Psoas muscle (tissue), 8 donors: ENCODE measurements around the gene RHO. TPM values are rescaled to one million over a fixed set of nuclear protein-coding genes. Genes with fewer than 3 reads are reported as not detected.
A peak's percentile ranks its signal among the peaks of the same experiment; 100 is the strongest.
"Not testable (repeated sequence)": the region's sequence is repeated elsewhere in the genome, so short reads cannot be mapped to it uniquely, and the experiment has no call there.

ENCODE experiments used
- ATAC-seq, 4 donors: fragments of 200-7000 bp; cut with Tn5 transposase; one replicate each; pipeline ENCODE4 v1.9.1; 2020; ENCODE audit warnings: moderate library complexity in 3 of 4, mild to moderate bottlenecking in 2 of 4
- DNase-seq, 2 donors: peaks; one replicate each; pipeline ENCODE4 v3.0.0-alpha.2; 2020
- H3K27ac ChIP-seq: fragments of 200-600 bp; one replicate; pipeline ENCODE4 v1.8.0; 2022
- H3K27me3 ChIP-seq, 3 donors: fragments of 200-600 bp in 1 of 3; one replicate each; pipeline versions ENCODE4 v1.6.1 to v1.8.0; 2013 to 2022; ENCODE audit warnings: low read length in 2 of 3, mild to moderate bottlenecking in 2 of 3, moderate library complexity in 1 of 3; ENCODE audit not compliant: insufficient read depth in 3 of 3
- H3K36me3 ChIP-seq, 2 donors: fragments of 200-600 bp in 1 of 2; one replicate each; pipeline versions ENCODE4 v1.6.1 to v1.8.0; 2013 to 2022; ENCODE audit warnings: low read depth in 1 of 2, mild to moderate bottlenecking in 1 of 2, moderate library complexity in 1 of 2; ENCODE audit not compliant: insufficient read depth in 1 of 2
- H3K4me1 ChIP-seq: fragments of 200-600 bp; one replicate; pipeline ENCODE4 v1.8.0; 2022
- H3K4me3 ChIP-seq: fragments of 200-600 bp; one replicate; pipeline ENCODE4 v1.8.0; 2022; ENCODE audit warnings: mild to moderate bottlenecking
- H3K9me3 ChIP-seq: fragments of 200-600 bp; one replicate; pipeline ENCODE4 v1.8.0; 2022
- CTCF ChIP-seq: fragments of 200-600 bp; IDR thresholded peaks from one replicate; pipeline ENCODE4 v1.8.0; 2022; ENCODE audit warnings: antibody characterized with exemption
- WGBS, 3 donors: extraction: QIAGEN DNeasy Blood & Tissue Kit; methylation state at CpG; one replicate each; pipeline versions ENCODE4 v1.1.6 to v1.1.7; 2013; 5-methylcytosine and 5-hydroxymethylcytosine counted together
- intact Hi-C, 2 donors: fragments of 100-400 bp; cut with DNase I; formaldehyde crosslinking; loops; one replicate each; pipeline versions ENCODE4 v1.11.0 to v1.14.2; 2022
- polyA plus RNA-seq, 3 donors: library from polyadenylated mRNA; stranded (reverse); fragments of 200-250 nt; gene quantifications; one replicate each; pipeline ENCODE4 v1.2.3, GENCODE V29; 2013
- total RNA-seq, 4 donors: library from RNA; stranded (reverse); fragmentation: NEBNext Ultra II Directional in 2 of 4; extraction: Animal tissue kit (Norgen Biotek cat#: 25700) in 2 of 4; gene quantifications; one replicate each; pipeline versions ENCODE4 v1.2.1 to v1.2.4, GENCODE V29; 2021 to 2023
- donor health status: healthy with polysubstance abuse.
- donor health status: DM: no; HTN: no; CAD: no; lungs with moderate emphysema.
- donor health status: Bipolar disorder and iron deficiency.
- donor health status: healthy.
- donor health status: DM: yes; HTN: yes; CAD: no.
- donor health status: DM: no; HTN: no; CAD: no.
- donor health status: DM: no; HTN: no; CAD: no.
- donor health status: DM: yes; HTN: yes; CAD: no.

RHO gene
- total and polyA plus RNA-seq, 7 donors = 0.01 TPM; not detected in 6

DNA sequence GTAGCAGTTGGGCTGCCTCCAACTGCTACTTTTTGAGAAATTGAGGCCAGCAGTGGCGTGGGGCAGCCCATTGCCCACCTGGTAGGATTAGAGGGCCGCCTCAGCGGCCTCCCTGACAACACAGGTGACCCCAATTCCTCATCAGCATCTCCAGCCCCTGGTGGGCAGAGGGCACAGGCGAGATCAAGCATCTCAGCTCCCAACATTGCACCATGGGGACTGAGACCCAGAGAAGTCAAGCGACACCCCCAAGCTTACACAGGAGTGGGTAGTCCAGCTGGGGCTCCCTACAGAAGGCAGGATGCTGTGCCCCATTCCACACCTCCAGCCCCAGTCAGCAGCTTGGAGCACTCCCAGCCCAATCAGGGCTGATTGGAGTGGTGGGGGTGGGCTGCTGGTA is 14.3 kb downstream of the RHO start:
- Histone ChIP-seq H3K27ac (no peak overlapping the region), H3K36me3 (no peaks in the 10 kb centered on the region), H3K27me3 (no peaks in the 10 kb centered on the region), H3K9me3 (no peaks in the 10 kb centered on the region), H3K4me3 (no peak overlapping the region), H3K4me1 (no peaks in the 10 kb centered on the region)
- TF ChIP-seq CTCF = no peak
- intact Hi-C loops = no loop called here
- WGBS, 3 donors = 94 to 100% (median 96%) methylated on average over 5 of the region's 5 CpGs
- no peak for ATAC-seq
- DNase-seq = no peak

GRCh38 chr3:129543156-129543790 is 14.8 kb downstream of the RHO start, which contains the start of gene H1-8:
Gene H1-8, plus strand, starts transcription at chr3:129543175. Its CDS starts 44 bp downstream, at chr3:129543219.
- DNase-seq (peak; percentile 1 to 37), ATAC-seq (no peak)
- H3K4me3 ChIP-seq = no peak within 1 kb of the TSS
- no peaks in the 10 kb centered on the region for H3K4me1 ChIP-seq
- no peaks in the 10 kb centered on the region for H3K27me3 ChIP-seq
- no peak within 1 kb of the TSS for H3K27ac ChIP-seq
- WGBS, 3 donors = 85 to 88% (median 87%) methylated on average over 16 of the region's 16 CpGs
- no peaks in the 10 kb centered on the region for H3K9me3 ChIP-seq
- TF ChIP-seq CTCF = no peak
- intact Hi-C loops = no loop called here
- no peaks in the 10 kb centered on the region for H3K36me3 ChIP-seq

GRCh38 chr3:129543999-129544398 is 15.6 kb downstream of the RHO start:
- ATAC-seq (no peak), DNase-seq (peak in 1 of 2 donors; percentile 9)
- Histone ChIP-seq H3K27ac (no peak overlapping the region), H3K4me1 (no peaks in the 10 kb centered on the region), H3K4me3 (no peak overlapping the region), H3K27me3 (no peaks in the 10 kb centered on the region), H3K36me3 (no peaks in the 10 kb centered on the region), H3K9me3 (no peaks in the 10 kb centered on the region)
- no peak for TF ChIP-seq CTCF
- intact Hi-C loops = no loop called here
- WGBS, 3 donors = 85 to 89% (median 86%) methylated on average over 9 of the region's 9 CpGs

GRCh38 chr3:129545951-129546350 is 17.5 kb downstream of the RHO start:
- DNase-seq, H3K27ac ChIP-seq, H3K4me3 ChIP-seq, ATAC-seq, H3K9me3 ChIP-seq, H3K36me3 ChIP-seq, intact Hi-C loops, H3K4me1 ChIP-seq, H3K27me3 ChIP-seq: not testable (repeated sequence)
- WGBS, 3 donors = 90 to 97% (median 92%) methylated on average over 3 of the region's 3 CpGs

- Histone ChIP-seq H3K9me3 (no peaks in the 10 kb centered on the region), H3K27me3 (no peaks in the 10 kb centered on the region), H3K27ac (no peak overlapping the region), H3K4me3 (no peak overlapping the region), H3K36me3 (no peaks in the 10 kb centered on the region), H3K4me1 (no peaks in the 10 kb centered on the region)
- DNase-seq (peak; percentile 10 to 38), ATAC-seq (no peak)
- WGBS, 3 donors = 94 to 97% (median 96%) methylated on average over 17 to 24 of the region's 24 CpGs
- TF ChIP-seq CTCF = no peak
- intact Hi-C loops = no loop called here
Measured at GRCh38 chr3:129547241-129547640, 18.8 kb downstream of the RHO start.
